T47D (cell line): ENCODE results near the gene ATG5.

Experiments
- DNase-seq, 2 experiments: peaks; one replicate each; pipeline versions ENCODE4 v3.0.0 to v3.0.0-alpha.2; 2011 to 2012; ENCODE audit warnings: low read depth in 1 of 2, low spot score in 1 of 2
- JUND ChIP-seq: IDR thresholded peaks from 2 replicates; pipeline ENCODE4 v1.6.1; 2012; ENCODE audit warnings: low read depth
- in situ Hi-C: cut with HindIII; loops from 2 replicates; pipeline ENCODE4 v1.10.0; 2016; ENCODE audit warnings: low sequenced_read_pairs, low pct_unique_long_range_greater_than_20kb

The ATG5 gene

DNA sequence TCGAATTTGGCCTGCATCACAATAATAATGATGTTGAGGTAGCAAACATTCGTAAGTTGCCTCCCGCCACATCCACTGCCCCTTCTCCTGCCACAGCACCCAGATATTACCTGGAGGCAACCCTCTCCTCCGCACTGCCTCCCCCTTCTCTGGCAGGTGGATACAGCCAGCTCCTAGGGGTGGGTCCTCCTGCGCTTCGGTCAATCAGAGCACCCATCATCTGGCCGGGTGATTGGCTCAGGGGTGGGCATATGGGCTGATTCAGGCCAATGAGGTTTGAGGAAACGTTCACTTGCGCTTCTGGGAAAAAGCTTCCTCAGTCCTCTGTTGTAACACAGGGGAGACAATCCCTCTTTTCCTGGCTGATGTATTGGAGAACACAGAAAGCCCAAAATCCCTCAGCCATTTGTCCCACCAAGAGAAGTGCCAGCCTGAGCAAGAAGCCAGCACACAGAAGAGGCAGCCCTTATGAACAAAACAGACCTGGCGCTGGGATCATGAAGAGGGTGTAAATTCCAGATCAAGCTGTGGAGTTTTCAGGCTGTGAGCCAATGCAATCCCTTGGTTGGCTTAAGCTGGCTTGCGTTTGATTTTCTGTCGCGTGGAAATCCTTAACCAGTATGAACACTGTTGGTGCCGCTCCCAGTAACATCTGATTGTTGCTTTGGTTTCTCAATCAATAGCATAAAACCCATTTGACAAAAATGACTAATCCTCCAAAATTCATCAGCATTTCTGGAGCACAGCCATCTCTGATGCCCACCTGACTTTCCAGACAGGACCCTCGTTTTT, 157.3 kb downstream of the ATG5 start:
- in situ Hi-C loops: no loop called here
- DNase-seq: no peak
- no peak for TF ChIP-seq JUND

DNA sequence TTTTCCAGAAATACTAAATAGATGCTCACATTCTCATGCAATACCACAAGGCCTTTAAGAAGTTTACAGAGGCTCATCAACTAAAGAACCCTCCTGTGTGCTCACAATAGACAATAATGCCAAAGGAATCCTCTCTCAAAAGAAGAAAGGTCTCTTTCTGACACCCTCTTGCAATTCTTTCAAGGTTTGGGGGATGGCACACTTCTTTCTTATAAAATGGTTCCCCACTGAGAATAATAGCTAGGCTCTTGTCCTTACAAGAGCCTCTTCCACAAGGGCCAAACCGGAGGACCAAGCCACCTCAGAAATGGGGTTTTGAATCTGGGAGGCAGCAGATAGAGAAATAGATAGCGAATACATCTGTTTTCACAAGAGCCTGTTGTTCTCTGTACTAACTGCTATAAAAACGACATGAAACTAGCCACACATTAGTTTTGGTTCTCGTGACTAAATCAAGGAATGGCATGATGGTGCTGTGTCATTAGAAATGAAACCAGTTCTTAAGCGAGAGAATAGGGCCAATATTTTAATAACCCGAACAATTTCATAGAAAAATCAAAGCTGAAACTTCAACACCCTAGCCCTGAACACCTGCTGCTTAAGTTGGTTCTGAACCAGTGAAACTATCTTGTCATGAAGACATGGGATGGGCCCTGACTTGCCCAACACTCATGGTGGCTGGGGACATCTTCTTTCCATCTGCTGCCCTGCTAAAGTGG, 158.3 kb downstream of the ATG5 start:
- TF ChIP-seq JUND: no peak
- DNase-seq: no peak
- in situ Hi-C loops: no loop called here

- no peak for DNase-seq
- no peak for TF ChIP-seq JUND
- in situ Hi-C loops: no loop called here
Observed at GRCh38 chr6:106165885-106166485, 159.6 kb downstream of the ATG5 start.

DNA sequence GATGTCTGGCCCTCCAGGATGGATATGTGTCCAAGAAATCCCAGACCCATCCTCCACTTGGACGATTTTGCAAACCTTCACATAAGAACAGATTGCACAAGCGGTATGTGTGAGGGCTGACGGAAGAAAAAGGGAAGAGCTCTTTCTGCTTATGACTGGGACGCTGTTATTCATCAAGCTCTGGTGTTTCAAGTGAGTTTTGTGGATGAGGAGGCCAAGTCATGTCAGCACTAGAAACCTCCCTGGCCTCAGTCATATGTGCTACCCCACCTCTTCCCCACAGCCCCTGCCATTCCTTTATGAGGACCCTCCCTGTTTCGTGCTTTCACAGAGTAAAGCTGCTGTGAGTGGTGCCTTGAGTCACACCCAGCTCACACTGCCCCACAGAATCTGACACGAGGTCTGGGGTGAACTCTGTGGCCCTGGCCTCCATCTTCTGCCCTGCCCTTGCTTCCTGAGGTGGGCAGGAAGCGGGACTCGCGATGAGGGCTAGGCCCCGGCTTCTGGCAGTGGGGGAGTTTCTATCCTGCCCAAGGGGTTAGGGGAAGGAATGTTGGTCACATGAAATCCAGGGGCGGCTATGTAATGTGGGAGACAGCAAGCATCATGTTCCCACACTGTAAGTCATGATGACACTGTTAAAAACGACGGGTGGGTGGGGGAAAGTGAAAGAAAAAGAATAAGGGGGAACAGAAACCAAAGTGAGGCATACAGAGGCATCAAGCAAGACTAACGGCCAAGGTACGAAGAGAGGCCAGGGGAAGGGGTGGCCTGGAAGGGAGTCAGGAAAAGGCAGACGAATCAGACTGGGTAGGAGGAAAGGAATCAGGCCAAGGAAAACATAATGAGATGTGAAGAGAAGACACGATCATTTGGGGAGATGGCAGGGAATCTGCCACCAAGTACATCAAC, 161.3 kb downstream of the ATG5 start:
- TF ChIP-seq JUND: no peak
- DNase-seq: no peak

DNA sequence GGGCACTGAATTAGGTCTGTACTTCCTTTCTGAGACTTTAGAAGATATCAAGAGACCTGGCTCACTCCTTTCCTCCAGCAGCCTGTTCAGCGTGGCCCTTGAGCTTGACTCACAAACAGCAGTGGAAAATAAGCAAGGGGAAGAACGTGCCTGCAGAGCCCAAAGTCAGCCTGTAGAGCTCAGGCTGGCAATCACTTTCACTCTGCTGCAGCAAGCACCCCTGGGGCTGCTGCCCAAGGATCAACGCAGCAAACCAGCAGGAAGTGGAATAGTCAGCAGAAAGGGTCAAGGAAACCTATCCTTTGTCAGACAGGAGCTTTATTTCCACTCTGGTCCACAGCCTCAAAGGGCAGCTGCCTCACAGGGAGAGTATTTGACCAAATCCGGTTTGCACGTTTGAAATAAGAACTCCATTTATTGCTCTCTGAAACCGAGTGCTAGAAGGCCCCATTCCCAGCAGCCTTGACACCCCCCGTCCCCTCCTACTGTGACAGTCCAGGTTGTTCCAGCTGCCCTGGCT, 162.1 kb downstream of the ATG5 start:
- TF ChIP-seq JUND: no peak
- no peak for DNase-seq
- in situ Hi-C loops: no loop called here

More for the DNA sequence above, 161.3 kb downstream of the ATG5 start:
- in situ Hi-C loops: no loop called here

DNA sequence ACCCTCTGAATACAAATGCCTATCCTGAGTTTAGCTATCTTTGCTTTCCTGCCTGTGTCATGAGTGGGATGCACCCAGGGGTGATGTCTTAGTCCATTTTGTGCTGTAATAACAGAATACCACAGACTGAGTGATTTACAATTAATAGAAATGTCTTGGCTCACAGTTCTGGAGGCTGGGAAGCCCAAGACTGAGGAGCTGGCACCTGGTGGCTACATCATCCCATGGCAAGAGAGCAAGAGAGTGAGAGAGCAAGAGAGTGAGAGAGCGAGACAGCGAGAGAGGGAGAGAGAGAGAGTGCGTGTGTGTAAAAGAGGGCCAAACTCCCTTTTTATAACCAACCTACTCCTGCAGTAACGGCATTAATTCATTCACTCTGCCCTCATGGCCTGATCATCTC, 162.6 kb downstream of the ATG5 start:
- in situ Hi-C loops: no loop called here
- no peak for TF ChIP-seq JUND
- no peak for DNase-seq

- no peak for DNase-seq
- TF ChIP-seq JUND: no peak
- in situ Hi-C loops: no loop called here
Observed at GRCh38 chr6:106161893-106162292, 163.7 kb downstream of the ATG5 start.

DNA sequence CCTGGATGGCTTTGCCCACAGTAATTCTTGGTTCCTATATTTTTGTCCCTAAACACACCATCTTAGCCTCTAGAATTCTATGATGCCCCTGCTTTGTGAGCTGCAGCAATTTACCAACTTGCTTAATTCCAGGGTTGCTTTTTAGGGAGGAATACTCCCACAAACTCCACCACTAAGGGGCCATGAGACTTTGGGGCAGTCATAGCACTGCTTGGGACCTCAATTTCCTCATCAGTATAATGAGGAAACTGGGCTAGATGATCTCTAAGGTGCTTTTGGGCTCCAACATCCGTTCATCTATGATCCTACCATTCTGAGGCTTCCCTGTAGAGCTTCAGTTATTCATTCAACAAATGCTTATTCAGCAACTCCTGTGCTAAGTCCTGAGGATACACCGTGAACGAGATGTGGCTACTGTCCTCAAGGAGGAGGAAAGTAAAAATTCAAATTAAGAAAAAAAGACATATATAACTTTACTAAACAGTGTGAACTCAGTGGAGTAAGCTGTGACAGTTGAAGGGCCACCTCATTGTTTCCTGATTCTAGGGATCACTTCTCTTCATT, 164.2 kb downstream of the ATG5 start:
- in situ Hi-C loops: no loop called here

DNA sequence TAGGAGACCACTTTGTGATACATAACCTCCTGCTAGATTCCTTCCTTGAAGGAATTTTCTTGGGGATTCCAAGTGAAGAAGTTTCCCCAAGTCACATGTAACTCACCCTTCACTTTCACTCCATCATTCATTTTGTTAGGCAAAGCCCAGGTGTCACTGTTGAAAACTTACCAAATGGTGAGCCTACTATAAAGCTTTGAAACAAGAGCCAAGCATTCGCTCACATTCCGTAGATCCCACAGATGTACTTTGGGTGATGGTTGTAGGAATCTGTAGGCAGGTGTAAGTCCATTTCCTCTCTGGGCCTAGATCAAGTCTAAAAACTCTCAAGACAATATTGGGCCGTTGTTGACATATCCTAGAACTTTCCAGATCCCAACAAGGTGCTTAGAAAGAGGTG, 165.4 kb downstream of the ATG5 start:
- no peak for DNase-seq
- TF ChIP-seq JUND: no peak
- in situ Hi-C loops: no loop called here

More for the DNA sequence above, 164.2 kb downstream of the ATG5 start:
- no peak for TF ChIP-seq JUND
- DNase-seq: no peak

DNA sequence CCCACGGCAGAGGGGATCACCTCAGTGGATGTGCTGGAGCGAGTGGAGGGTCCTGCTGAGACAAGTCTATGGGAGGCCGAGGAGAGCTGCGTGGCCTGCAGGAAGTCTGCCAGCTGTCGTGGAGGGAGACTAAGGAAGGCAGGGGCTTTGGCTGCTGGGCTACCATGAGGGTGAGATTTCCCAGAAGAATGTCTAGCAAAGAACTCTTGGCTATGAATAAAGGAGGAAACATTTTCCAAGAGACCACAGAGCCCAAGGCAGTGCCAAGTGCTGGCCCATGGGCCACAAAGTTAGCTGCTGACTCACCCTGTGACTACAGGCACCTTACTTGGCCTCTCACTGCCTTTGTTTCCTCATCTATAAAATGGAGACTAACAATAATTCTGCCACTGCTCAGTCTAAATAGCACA, 166.0 kb downstream of the ATG5 start:
- no peak for TF ChIP-seq JUND
- no peak for DNase-seq
- in situ Hi-C loops: no loop called here

- TF ChIP-seq JUND: no peak
- no peak for DNase-seq
- in situ Hi-C loops: no loop called here
Observed at GRCh38 chr6:106158816-106159215, 166.7 kb downstream of the ATG5 start.

DNA sequence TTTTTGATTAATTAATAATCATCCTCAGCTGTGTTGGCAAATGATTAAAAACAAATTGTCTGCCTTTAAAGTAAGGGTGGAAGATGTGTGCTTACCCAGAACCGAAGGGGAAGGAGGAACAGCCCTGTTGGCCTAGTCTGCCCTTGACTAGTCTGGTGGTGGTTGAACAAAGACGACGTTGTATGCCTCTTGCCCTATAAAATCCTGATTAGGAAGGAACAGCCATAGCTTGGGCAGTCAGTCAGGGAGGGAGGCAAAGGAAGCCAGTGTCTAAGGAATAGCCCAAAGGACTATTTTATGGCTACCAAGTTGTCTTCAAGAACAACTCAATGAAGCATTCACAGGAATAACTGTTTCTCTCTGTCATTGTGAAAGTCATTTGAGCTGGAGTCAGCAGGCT, 168.7 kb downstream of the ATG5 start:
- no peak for TF ChIP-seq JUND
- no peak for DNase-seq
- in situ Hi-C loops: no loop called here
